ENCODE measurements around the gene ACOXL.

GRCh38 chr2:111155610-111156009, 423.2 kb downstream of the ACOXL start:
- TF ChIP-seq CTCF (IDR thresholded peaks at IDR 0.05) (no peak), POLR2A (IDR thresholded peaks at IDR 0.05) (no peak)

All from body of pancreas (tissue), 4 donors.